Caco-2 (cell line): ENCODE measurements around the gene BCL7C. TPM values are rescaled to one million over a fixed set of nuclear protein-coding genes. Genes with fewer than 3 reads are reported as not detected.

Experiments used
- BruUV-seq: library from RNA; stranded (reverse); fragments of 400-500 nt; replicated peaks from 2 replicates; lab custom pipeline; 2021; lab: Mats Ljungman, UMichigan
- CTCF ChIA-PET: fragments of 300-600 bp; sonication (Branson Sonifier 250); formaldehyde crosslinking; loops from one replicate; lab custom pipeline; 2022; ENCODE audit warnings: antibody characterized with exemption; lab: Charles Lee
- POLR2A ChIA-PET: fragments of 300-600 bp; sonication (Branson Sonifier 250); formaldehyde crosslinking; loops from one replicate; lab custom pipeline; 2022; ENCODE audit warnings: antibody characterized with exemption; lab: Charles Lee
- DNase-seq, 2 experiments: peaks; one replicate each; pipeline versions ENCODE4 v3.0.0 to v3.0.0-alpha.2; 2020 to 2022
- H3K27me3 ChIP-seq: replicated peaks from 2 replicates; pipeline ENCODE4 v1.6.0; 2011; ENCODE audit warnings: low read length; ENCODE audit not compliant: control insufficient read depth, insufficient read depth
- H3K36me3 ChIP-seq: 2 replicates; pipeline ENCODE4 v1.5.1; 2011; ENCODE audit warnings: low read length; ENCODE audit not compliant: control insufficient read depth, insufficient read depth
- H3K4me1 ChIP-seq: fragments of 250-450 bp; sonication (Bioruptor Pico); 2 replicates; pipeline ENCODE4 v1.5.1; 2020; ENCODE audit warnings: mild to moderate bottlenecking
- H3K4me3 ChIP-seq: 2 replicates; pipeline ENCODE4 v1.5.1; 2011; ENCODE audit warnings: low read depth, mild to moderate bottlenecking, control low read depth, low read length
- H3K9me3 ChIP-seq: fragments of 250-450 bp; sonication (Bioruptor Pico); 2 replicates; pipeline ENCODE4 v1.5.1; 2020; ENCODE audit warnings: mild to moderate bottlenecking, moderate library complexity
- H3K27ac Mint-ChIP-seq: one replicate; pipeline ENCODE4 v1.8.0; 2022; ENCODE audit warnings: mixed read lengths; ENCODE audit not compliant: unreplicated experiment
- H3K27me3 Mint-ChIP-seq: one replicate; pipeline ENCODE4 v1.8.0; 2022; ENCODE audit warnings: mixed read lengths; ENCODE audit not compliant: insufficient read depth, unreplicated experiment
- H3K36me3 Mint-ChIP-seq: one replicate; pipeline ENCODE4 v1.8.0; 2022; ENCODE audit warnings: mild to moderate bottlenecking, mixed read lengths; ENCODE audit not compliant: insufficient read depth, unreplicated experiment
- H3K4me1 Mint-ChIP-seq: one replicate; pipeline ENCODE4 v1.8.0; 2022; ENCODE audit warnings: low read depth, mixed read lengths; ENCODE audit not compliant: unreplicated experiment
- H3K4me3 Mint-ChIP-seq: one replicate; pipeline ENCODE4 v1.8.0; 2022; ENCODE audit warnings: mild to moderate bottlenecking, moderate library complexity, mixed read lengths; ENCODE audit not compliant: unreplicated experiment
- H3K9me3 Mint-ChIP-seq: one replicate; pipeline ENCODE4 v1.8.0; 2022; ENCODE audit warnings: mixed read lengths; ENCODE audit not compliant: unreplicated experiment
- intact Hi-C: fragments of 100-400 bp; cut with micrococcal nuclease; formaldehyde crosslinking; loops from one replicate; pipeline ENCODE4 v1.10.0; 2022; ENCODE audit not compliant: unreplicated experiment
- total RNA-seq: library from RNA; stranded (reverse); gene quantifications from 2 replicates; pipeline ENCODE4 v1.2.3, GENCODE V29; 2022
- TF ChIP-seq, protein P1 (sequence below), 2 experiments: fragments of 200-600 bp in 1 of 2; IDR thresholded peaks; 1 replicate in 1 of 2; 2 replicates in 1 of 2; pipeline versions ENCODE4 v1.5.1 to v1.8.0; 2011 to 2022; ENCODE audit warnings: antibody characterized with exemption in 1 of 2, control low read depth in 1 of 2, inconsistent platforms in 1 of 2, low read depth in 1 of 2, low read length in 1 of 2, mild to moderate bottlenecking in 1 of 2, moderate library complexity in 1 of 2; ENCODE audit not compliant: insufficient read depth in 1 of 2, severe bottlenecking in 1 of 2, unreplicated experiment in 1 of 2

The BCL7C gene
- total RNA-seq, 1 experiment from 2014 or later, result 17.7 TPM

DNA sequence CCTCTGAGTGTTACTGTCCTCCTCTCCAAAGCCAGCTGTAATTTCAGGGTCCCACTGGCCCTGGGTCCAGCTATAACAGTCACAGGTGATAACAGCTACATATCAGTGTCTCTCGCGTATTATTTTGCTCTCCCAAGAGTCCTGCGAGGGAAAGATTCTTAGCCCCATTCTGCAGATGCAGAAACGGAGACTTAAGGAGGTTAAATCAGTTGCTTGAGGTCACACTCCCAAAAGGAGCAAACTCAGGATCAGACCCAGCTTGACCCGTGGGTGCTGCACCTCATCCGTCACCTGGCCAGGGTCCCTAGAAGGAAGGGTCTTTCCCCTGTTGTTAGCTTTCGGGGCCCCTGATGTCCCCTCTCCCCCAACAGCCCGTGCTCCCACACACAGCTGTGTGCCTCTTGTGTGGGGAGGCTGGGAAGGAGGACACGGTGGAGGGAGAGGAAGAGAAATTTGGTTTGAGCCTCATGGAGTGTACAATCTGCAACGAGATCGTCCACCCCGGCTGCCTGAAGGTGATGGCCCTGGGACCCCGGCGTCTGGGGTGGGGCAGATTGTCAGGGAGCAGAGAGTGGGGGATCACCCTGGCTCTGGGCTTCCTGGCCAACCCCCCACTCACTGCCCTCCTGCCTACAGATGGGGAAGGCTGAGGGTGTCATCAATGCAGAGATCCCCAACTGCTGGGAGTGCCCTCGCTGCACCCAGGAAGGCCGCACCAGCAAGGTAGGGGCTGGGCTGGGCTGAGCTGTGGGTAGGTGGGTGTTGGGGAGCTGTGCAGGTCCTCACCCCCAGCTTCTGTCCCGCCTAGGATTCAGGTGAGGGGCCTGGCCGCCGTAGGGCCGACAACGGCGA lies 33.3 kb upstream of the BCL7C start:
- no peaks in the 10 kb centered on the region for H3K27me3 Mint-ChIP-seq
- no peak overlapping the region for H3K4me3 Mint-ChIP-seq
- no peaks in the 10 kb centered on the region for H3K4me1 Mint-ChIP-seq
- H3K27ac Mint-ChIP-seq, result no peak overlapping the region
- CTCF ChIA-PET, result interaction anchor here (1.7 kb wide), 1 partner anchor 15 kb away, joined by 17 read pairs; no protein-coding TSS in a partner anchor
- H3K9me3 Mint-ChIP-seq, result no peaks in the 10 kb centered on the region
- Histone ChIP-seq H3K36me3 (peaks cover 1% of the 10 kb centered on the region), H3K27me3 (no peaks in the 10 kb centered on the region), H3K9me3 (no peaks in the 10 kb centered on the region), H3K4me1 (no peaks in the 10 kb centered on the region), H3K4me3 (no peak overlapping the region)
- intact Hi-C loops, result loop anchor here (10.0 kb wide), 1 partner anchor 272 kb away; the partner anchor contains the start of genes FBRS and PRR14
- no TSS peak for BruUV-seq
- DNase-seq, result no peak
- TF ChIP-seq, protein P1, sequence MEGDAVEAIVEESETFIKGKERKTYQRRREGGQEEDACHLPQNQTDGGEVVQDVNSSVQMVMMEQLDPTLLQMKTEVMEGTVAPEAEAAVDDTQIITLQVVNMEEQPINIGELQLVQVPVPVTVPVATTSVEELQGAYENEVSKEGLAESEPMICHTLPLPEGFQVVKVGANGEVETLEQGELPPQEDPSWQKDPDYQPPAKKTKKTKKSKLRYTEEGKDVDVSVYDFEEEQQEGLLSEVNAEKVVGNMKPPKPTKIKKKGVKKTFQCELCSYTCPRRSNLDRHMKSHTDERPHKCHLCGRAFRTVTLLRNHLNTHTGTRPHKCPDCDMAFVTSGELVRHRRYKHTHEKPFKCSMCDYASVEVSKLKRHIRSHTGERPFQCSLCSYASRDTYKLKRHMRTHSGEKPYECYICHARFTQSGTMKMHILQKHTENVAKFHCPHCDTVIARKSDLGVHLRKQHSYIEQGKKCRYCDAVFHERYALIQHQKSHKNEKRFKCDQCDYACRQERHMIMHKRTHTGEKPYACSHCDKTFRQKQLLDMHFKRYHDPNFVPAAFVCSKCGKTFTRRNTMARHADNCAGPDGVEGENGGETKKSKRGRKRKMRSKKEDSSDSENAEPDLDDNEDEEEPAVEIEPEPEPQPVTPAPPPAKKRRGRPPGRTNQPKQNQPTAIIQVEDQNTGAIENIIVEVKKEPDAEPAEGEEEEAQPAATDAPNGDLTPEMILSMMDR (IDR thresholded peaks at IDR 0.05; ENCODE audit: insufficient read depth in 1 of 2, low read depth in 1 of 2, low read length in 1 of 2, severe bottlenecking in 1 of 2, unreplicated experiment in 1 of 2), result no peak
- POLR2A ChIA-PET, result interaction anchor here (0.5 kb wide), 1 partner anchor 16 kb away, joined by 3 read pairs; no protein-coding TSS in a partner anchor
- peaks cover 22% of the 10 kb centered on the region for H3K36me3 Mint-ChIP-seq

DNA sequence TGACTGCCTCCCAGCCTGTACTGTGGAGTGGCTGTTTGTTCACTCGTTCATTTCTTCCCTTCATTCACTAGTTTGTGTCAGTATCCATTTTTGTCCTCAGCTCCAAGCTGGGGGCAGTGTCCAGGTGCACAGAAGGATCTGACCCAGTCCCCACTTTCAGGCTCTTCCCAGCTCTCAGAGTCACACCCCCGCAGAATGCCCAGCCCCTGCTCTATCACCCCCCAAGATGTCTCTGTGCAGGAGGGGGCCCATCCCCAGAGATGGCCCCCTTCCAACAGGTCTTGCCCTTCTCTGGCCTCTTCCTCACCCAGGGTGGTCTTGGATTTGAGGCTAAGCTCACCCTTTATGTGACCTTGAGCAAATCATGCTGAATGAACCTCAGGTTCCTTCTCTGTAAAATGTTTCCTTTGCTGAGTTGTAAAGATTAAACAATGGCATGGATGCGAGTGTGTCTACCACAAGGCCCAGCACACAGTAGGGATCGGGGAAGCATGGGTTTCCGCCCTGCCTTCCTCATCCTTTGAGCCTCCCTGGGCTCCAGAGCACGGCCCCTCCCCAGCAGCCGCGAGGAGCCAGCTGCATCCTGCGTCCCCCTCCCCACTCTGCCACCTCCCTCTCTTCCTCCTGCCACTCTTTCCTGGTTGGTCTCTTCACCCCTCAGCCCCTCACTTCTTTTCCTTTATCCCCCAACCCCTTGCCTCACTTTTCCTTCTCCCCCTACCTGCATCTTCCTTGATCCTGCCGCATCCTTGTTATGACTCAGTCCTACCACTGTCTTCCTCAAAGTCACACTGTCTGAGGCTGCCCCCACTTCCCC lies 32.3 kb upstream of the BCL7C start:
- no peaks in the 10 kb centered on the region for H3K4me1 ChIP-seq
- Mint-ChIP-seq H3K36me3 (peaks cover 21% of the 10 kb centered on the region), H3K27ac (no peak overlapping the region), H3K27me3 (no peaks in the 10 kb centered on the region), H3K4me1 (no peaks in the 10 kb centered on the region), H3K9me3 (no peaks in the 10 kb centered on the region), H3K4me3 (peak overlapping the region; percentile 37)
- BruUV-seq, result no TSS peak
- H3K4me3 ChIP-seq, result no peak overlapping the region
- intact Hi-C loops, result loop anchor here (10.0 kb wide), 1 partner anchor 271 kb away; the partner anchor contains the start of genes FBRS and PRR14
- TF ChIP-seq, protein P1 (IDR thresholded peaks at IDR 0.05; ENCODE audit: insufficient read depth in 1 of 2, low read depth in 1 of 2, low read length in 1 of 2, severe bottlenecking in 1 of 2, unreplicated experiment in 1 of 2), result no peak
- no peaks in the 10 kb centered on the region for H3K9me3 ChIP-seq
- H3K27me3 ChIP-seq, result no peaks in the 10 kb centered on the region
- CTCF ChIA-PET, result no interaction called here
- peaks cover 1% of the 10 kb centered on the region; the same call in 1 of the 2 replicates for H3K36me3 ChIP-seq
- POLR2A ChIA-PET, result no interaction called here
- DNase-seq, result no peak

DNA sequence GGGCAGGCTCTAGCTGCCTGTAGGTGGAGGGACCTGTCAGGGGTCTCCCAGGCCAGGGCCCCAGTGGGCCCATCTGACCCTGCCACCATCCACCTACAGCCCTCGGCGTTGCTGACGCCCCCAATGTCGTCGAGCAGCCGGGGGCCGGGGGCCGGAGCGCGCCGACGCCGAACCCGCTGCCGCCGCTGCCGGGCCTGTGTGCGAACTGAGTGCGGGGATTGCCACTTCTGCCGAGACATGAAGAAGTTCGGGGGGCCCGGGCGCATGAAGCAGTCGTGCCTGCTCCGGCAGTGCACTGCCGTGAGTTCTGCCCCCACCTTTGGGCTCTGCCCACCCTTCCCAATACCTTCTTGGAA lies 31.7 kb upstream of the BCL7C start:
- ChIA-PET CTCF (no interaction called here), POLR2A (no interaction called here)
- Mint-ChIP-seq H3K27ac (no peak overlapping the region), H3K4me1 (no peaks in the 10 kb centered on the region), H3K9me3 (no peaks in the 10 kb centered on the region), H3K27me3 (no peaks in the 10 kb centered on the region), H3K36me3 (peaks cover 18% of the 10 kb centered on the region), H3K4me3 (peak overlapping the region; percentile 37)
- Histone ChIP-seq H3K9me3 (no peaks in the 10 kb centered on the region), H3K36me3 (peaks cover 1% of the 10 kb centered on the region; the same call in 1 of the 2 replicates), H3K4me3 (no peak overlapping the region), H3K27me3 (no peaks in the 10 kb centered on the region), H3K4me1 (no peaks in the 10 kb centered on the region)
- no TSS peak for BruUV-seq
- TF ChIP-seq, protein P1 (IDR thresholded peaks at IDR 0.05; ENCODE audit: insufficient read depth in 1 of 2, low read depth in 1 of 2, low read length in 1 of 2, severe bottlenecking in 1 of 2, unreplicated experiment in 1 of 2), result no peak
- DNase-seq, result no peak
- intact Hi-C loops, result loop anchor here (10.0 kb wide), 1 partner anchor 271 kb away; the partner anchor contains the start of genes FBRS and PRR14
